Natural killer cell (primary cell): ENCODE measurements around the gene KISS1R. TPM values are rescaled to one million over a fixed set of nuclear protein-coding genes. Genes with fewer than 3 reads are reported as not detected.

Experiments
- ATAC-seq, 3 donors: fragments of 150-1000 bp in 2 of 3; fragments of 200-7000 bp in 1 of 3; cut with Tn5 transposase; 1 replicate in 1 of 3; 2 replicates in 2 of 3; pipeline ENCODE4 v1.10.0; 2021; ENCODE audit warnings: mild to moderate bottlenecking in 2 of 3, moderate library complexity in 2 of 3
- DNase-seq, 2 donors: peaks; one replicate each; pipeline versions ENCODE4 v3.0.0 to v3.0.0-alpha.2; 2013 to 2021; ENCODE audit warnings: mixed read lengths in 1 of 2
- H3K27ac ChIP-seq: one replicate; pipeline ENCODE4 v1.5.1; 2013; ENCODE audit warnings: mild to moderate bottlenecking, low read length
- H3K27me3 ChIP-seq: one replicate; pipeline ENCODE4 v1.6.1; 2013; ENCODE audit warnings: low read length; ENCODE audit not compliant: control insufficient read depth, insufficient read depth
- H3K36me3 ChIP-seq: one replicate; pipeline ENCODE4 v1.6.1; 2013; ENCODE audit warnings: low read length; ENCODE audit not compliant: control insufficient read depth, insufficient read depth
- H3K4me1 ChIP-seq: one replicate; pipeline ENCODE4 v1.6.1; 2013; ENCODE audit warnings: low read length; ENCODE audit not compliant: control insufficient read depth, insufficient read depth
- H3K4me3 ChIP-seq: one replicate; pipeline ENCODE4 v1.5.1; 2013; ENCODE audit warnings: low read length
- H3K9me3 ChIP-seq: one replicate; pipeline ENCODE4 v1.6.1; 2013; ENCODE audit warnings: low read length; ENCODE audit not compliant: control insufficient read depth, insufficient read depth
- H3K27ac Mint-ChIP-seq, 2 donors: one replicate each; pipeline ENCODE4 v1.8.0; 2022; ENCODE audit warnings: mild to moderate bottlenecking in 2 of 2, mixed read lengths in 2 of 2, moderate library complexity in 1 of 2
- H3K27me3 Mint-ChIP-seq, 2 donors: one replicate each; pipeline ENCODE4 v1.8.0; 2022; ENCODE audit warnings: low read depth in 2 of 2, mixed read lengths in 2 of 2
- H3K36me3 Mint-ChIP-seq: one replicate; pipeline ENCODE4 v1.8.0; 2022; ENCODE audit warnings: mixed read lengths
- H3K4me1 Mint-ChIP-seq, 2 donors: one replicate each; pipeline ENCODE4 v1.8.0; 2022; ENCODE audit warnings: mixed read lengths in 2 of 2
- H3K4me3 Mint-ChIP-seq: one replicate; pipeline ENCODE4 v1.8.0; 2022; ENCODE audit warnings: mild to moderate bottlenecking, moderate library complexity, mixed read lengths
- H3K9me3 Mint-ChIP-seq, 2 donors: one replicate each; pipeline ENCODE4 v1.8.0; 2022; ENCODE audit warnings: mixed read lengths in 2 of 2
- WGBS: methylation state at CpG from one replicate; pipeline ENCODE4 v1.1.7; 2013; ENCODE audit warnings: missing lambda C conversion rate; ENCODE audit not compliant: insufficient coverage; 5-methylcytosine and 5-hydroxymethylcytosine counted together
- intact Hi-C: fragments of 100-400 bp; cut with micrococcal nuclease; formaldehyde crosslinking; loops from one replicate; pipeline ENCODE4 v1.14.2; 2022
- total RNA-seq, 4 donors: library from RNA; stranded (reverse); fragments of 120-200 nt in 1 of 4; gene quantifications; one replicate each; pipeline versions ENCODE4 v1.2.3 to v1.2.4, GENCODE V29; 2013 to 2022
- TF ChIP-seq, protein P1 (sequence below): fragments of 200-600 bp; IDR thresholded peaks from one replicate; pipeline ENCODE4 v1.8.0; 2022; ENCODE audit warnings: antibody characterized with exemption

KISS1R gene
- total RNA-seq, 3 donors from 2014 or later (not counting 1 experiment from before 2014, with no cell fraction given): 0.31 TPM; not detected in 2

DNA sequence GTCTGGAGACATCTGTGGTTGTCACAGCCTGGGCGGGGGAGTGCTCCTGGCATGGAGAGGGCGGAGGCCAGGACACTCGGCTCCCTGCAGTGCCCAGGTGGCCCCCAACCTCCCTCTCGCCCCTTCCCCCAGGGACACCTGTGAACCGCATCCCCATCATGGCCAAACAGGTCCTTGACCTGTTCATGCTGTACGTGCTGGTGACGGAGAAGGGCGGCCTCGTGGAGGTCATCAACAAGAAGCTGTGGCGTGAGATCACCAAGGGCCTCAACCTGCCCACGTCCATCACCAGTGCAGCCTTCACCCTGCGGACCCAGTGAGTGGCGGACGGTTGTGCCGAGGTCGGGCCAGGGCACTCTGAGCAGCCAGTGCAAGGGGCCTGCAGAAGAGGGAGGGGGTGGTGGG is 47.0 kb downstream of the KISS1R start:
- no peaks in the 10 kb centered on the region for H3K4me1 Mint-ChIP-seq
- H3K9me3 Mint-ChIP-seq: no peaks in the 10 kb centered on the region
- Histone ChIP-seq H3K36me3 (peaks cover 20% of the 10 kb centered on the region), H3K27me3 (no peaks in the 10 kb centered on the region), H3K9me3 (no peaks in the 10 kb centered on the region), H3K4me1 (no peaks in the 10 kb centered on the region), H3K4me3 (no peak overlapping the region), H3K27ac (no peak overlapping the region)
- TF ChIP-seq, protein P1, sequence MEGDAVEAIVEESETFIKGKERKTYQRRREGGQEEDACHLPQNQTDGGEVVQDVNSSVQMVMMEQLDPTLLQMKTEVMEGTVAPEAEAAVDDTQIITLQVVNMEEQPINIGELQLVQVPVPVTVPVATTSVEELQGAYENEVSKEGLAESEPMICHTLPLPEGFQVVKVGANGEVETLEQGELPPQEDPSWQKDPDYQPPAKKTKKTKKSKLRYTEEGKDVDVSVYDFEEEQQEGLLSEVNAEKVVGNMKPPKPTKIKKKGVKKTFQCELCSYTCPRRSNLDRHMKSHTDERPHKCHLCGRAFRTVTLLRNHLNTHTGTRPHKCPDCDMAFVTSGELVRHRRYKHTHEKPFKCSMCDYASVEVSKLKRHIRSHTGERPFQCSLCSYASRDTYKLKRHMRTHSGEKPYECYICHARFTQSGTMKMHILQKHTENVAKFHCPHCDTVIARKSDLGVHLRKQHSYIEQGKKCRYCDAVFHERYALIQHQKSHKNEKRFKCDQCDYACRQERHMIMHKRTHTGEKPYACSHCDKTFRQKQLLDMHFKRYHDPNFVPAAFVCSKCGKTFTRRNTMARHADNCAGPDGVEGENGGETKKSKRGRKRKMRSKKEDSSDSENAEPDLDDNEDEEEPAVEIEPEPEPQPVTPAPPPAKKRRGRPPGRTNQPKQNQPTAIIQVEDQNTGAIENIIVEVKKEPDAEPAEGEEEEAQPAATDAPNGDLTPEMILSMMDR: no peak
- H3K27ac Mint-ChIP-seq: no peak overlapping the region
- WGBS: 98% methylated on average over 16 of the region's 16 CpGs
- H3K36me3 Mint-ChIP-seq: no peaks in the 10 kb centered on the region
- intact Hi-C loops: no loop called here
- DNase-seq (no peak), ATAC-seq (no peak)
- H3K27me3 Mint-ChIP-seq: no peaks in the 10 kb centered on the region
- no peak overlapping the region for H3K4me3 Mint-ChIP-seq

DNA sequence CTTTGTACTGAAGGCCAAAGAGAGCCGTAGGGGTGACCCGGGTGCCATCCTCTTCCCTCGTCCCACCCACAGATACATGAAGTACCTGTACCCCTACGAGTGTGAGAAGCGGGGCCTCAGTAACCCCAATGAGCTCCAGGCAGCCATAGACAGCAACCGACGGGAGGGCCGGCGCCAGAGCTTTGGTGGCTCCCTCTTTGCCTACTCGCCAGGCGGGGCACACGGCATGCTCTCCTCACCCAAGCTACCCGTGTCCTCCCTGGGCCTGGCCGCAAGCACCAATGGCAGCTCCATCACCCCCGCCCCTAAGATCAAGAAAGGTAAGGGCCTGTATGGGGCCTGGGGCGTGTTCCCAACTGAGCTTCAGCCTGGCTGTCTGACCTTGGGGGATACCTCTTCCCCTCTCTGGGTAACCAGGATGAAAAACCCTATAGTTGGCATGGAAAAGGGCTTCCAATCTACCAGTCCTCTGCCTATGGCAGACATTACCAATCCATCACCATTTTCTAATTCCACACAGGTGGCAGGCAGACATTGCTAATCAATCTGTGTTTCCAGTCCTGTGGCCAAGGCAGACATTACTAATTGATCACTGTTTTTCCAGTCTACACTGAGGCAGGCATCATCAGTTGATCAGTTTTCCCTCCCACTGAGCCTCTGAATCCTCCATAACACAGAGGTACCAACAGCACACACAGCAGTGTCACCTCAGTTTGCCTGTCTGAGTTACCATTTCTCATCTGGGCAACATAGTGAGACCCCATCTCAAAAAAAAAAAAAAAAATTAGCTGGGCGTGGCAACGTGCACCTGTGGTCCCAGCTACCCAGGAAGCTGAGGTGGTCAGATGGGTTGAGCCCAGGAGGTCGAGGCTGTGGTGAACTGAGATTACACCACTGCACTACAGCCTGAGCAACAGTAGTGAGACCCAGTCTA is 47.9 kb downstream of the KISS1R start:
- Histone ChIP-seq H3K36me3 (peaks cover 20% of the 10 kb centered on the region), H3K27ac (no peak overlapping the region), H3K27me3 (no peaks in the 10 kb centered on the region), H3K4me1 (no peaks in the 10 kb centered on the region), H3K9me3 (no peaks in the 10 kb centered on the region), H3K4me3 (no peak overlapping the region)
- no peaks in the 10 kb centered on the region for H3K4me1 Mint-ChIP-seq
- ATAC-seq: no peak
- intact Hi-C loops: no loop called here
- no peak overlapping the region for H3K27ac Mint-ChIP-seq
- TF ChIP-seq, protein P1: no peak
- no peak overlapping the region for H3K4me3 Mint-ChIP-seq
- no peaks in the 10 kb centered on the region for H3K36me3 Mint-ChIP-seq
- no peak for DNase-seq
- WGBS: 95% methylated on average over 19 of the region's 19 CpGs
- H3K9me3 Mint-ChIP-seq: no peaks in the 10 kb centered on the region
- H3K27me3 Mint-ChIP-seq: no peaks in the 10 kb centered on the region

DNA sequence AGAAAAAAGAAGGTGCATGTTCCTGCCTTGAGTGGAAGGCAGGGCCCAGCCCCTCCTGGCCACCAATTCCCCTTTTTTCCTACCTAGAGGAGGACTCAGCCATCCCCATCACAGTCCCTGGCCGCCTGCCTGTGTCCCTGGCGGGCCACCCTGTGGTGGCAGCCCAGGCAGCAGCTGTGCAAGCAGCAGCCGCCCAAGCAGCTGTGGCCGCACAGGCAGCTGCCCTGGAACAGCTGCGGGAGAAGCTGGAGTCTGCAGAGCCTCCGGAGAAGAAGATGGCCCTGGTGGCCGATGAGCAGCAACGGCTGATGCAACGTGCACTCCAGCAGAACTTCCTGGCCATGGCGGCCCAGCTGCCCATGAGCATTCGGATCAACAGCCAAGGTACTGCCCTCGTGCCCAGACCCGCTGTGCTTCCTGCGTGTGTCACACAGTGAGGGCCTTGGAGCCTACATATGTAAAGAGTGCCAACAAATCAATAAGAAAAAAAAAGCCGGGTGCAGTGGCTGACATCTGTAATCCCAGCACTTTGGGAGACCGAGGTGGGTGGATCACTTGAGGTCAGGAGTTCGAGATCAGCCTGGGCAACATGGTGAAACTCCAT is 49.5 kb downstream of the KISS1R start:
- TF ChIP-seq, protein P1: no peak
- no peaks in the 10 kb centered on the region for H3K4me1 Mint-ChIP-seq
- H3K27ac Mint-ChIP-seq: no peak overlapping the region
- Histone ChIP-seq H3K9me3 (peaks cover 8% of the 10 kb centered on the region), H3K27ac (no peak overlapping the region), H3K4me1 (no peaks in the 10 kb centered on the region), H3K4me3 (no peak overlapping the region), H3K36me3 (peaks cover 24% of the 10 kb centered on the region), H3K27me3 (no peaks in the 10 kb centered on the region)
- WGBS: 95% methylated on average over 17 of the region's 17 CpGs
- no peak for DNase-seq
- no peak overlapping the region for H3K4me3 Mint-ChIP-seq
- H3K27me3 Mint-ChIP-seq: no peaks in the 10 kb centered on the region
- no peaks in the 10 kb centered on the region for H3K36me3 Mint-ChIP-seq
- intact Hi-C loops: no loop called here
- no peak for ATAC-seq
- no peaks in the 10 kb centered on the region for H3K9me3 Mint-ChIP-seq

Other genes starting within 250 kb of the KISS1R start
- 1 to 10 TPM; 1.5 to 1.9 (median 1.5) TPM for gene FSTL3, start 240.9 kb upstream of the KISS1R start, total RNA-seq
- gene PRSS57, start 221.9 kb upstream of the KISS1R start, total RNA-seq: 10 to 100 TPM in 1 of 3 donors, 1 to 10 TPM in 2; 1.5 to 11.7 (median 4.5) TPM
- gene PALM, start 208.4 kb upstream of the KISS1R start, total RNA-seq: 1 to 10 TPM in 1 of 3 donors, under 1 TPM in 1, not detected in 1; 0.59 to 1.0 TPM
- not detected for gene MISP, start 166.2 kb upstream of the KISS1R start, total RNA-seq
- gene PTBP1, start 119.9 kb upstream of the KISS1R start, total RNA-seq: 100 to 1,000 TPM; 302 to 350 (median 345) TPM
- not detected for gene PLPPR3, start 95.4 kb upstream of the KISS1R start, total RNA-seq
- 1 to 10 TPM in 2 of 3 donors, under 1 TPM in 1; 0.87 to 2.5 (median 1.8) TPM for gene AZU1, start 89.5 kb upstream of the KISS1R start, total RNA-seq
- gene PRTN3, start 76.3 kb upstream of the KISS1R start, total RNA-seq: under 1 TPM in 2 of 3 donors, not detected in 1; 0.36 to 0.73 TPM
- gene ELANE, start 65.0 kb upstream of the KISS1R start, total RNA-seq: 1 to 10 TPM in 2 of 3 donors, not detected in 1; 1.7 to 1.8 TPM
- 10 to 100 TPM in 2 of 3 donors, 1 to 10 TPM in 1; 2.9 to 47.5 (median 10.4) TPM for gene CFD, start 57.7 kb upstream of the KISS1R start, total RNA-seq
- gene MED16, start 24.1 kb upstream of the KISS1R start, total RNA-seq: 10 to 100 TPM; 44.2 to 50.1 (median 44.7) TPM
- not detected for gene RNU6-9, start 23.8 kb upstream of the KISS1R start, total RNA-seq
- 100 to 1,000 TPM in 1 of 3 donors, 10 to 100 TPM in 2; 88.7 to 106 (median 97.8) TPM for gene R3HDM4, start 4.1 kb upstream of the KISS1R start, total RNA-seq
- 10 to 100 TPM; 15.9 to 24.6 (median 24.2) TPM for gene ARID3A, start 8.7 kb downstream of the KISS1R start, total RNA-seq
- gene WDR18, start 67.0 kb downstream of the KISS1R start, total RNA-seq: 10 to 100 TPM; 17.5 to 25.4 (median 22.7) TPM
- under 1 TPM in 2 of 3 donors, not detected in 1; 0.09 to 0.15 TPM for gene GRIN3B, start 83.1 kb downstream of the KISS1R start, total RNA-seq
- gene TMEM259, start 103.8 kb downstream of the KISS1R start, total RNA-seq: 100 to 1,000 TPM; 310 to 354 (median 317) TPM
- not detected for gene RNU6-2, start 104.2 kb downstream of the KISS1R start, total RNA-seq
- 100 to 1,000 TPM; 163 to 276 (median 179) TPM for gene CNN2, start 109.3 kb downstream of the KISS1R start, total RNA-seq
- 100 to 1,000 TPM in 2 of 3 donors, 10 to 100 TPM in 1; 73.3 to 149 (median 121) TPM for gene ABCA7, start 122.8 kb downstream of the KISS1R start, total RNA-seq
- gene ARHGAP45, start 149.8 kb downstream of the KISS1R start, total RNA-seq: 100 to 1,000 TPM; 535 to 601 (median 560) TPM
- 100 to 1,000 TPM in 1 of 3 donors, 10 to 100 TPM in 2; 77.3 to 105 (median 91.6) TPM for gene POLR2E, start 178.0 kb downstream of the KISS1R start, total RNA-seq
- 100 to 1,000 TPM; 108 to 126 (median 121) TPM for gene GPX4, start 186.7 kb downstream of the KISS1R start, total RNA-seq